Measurements from ENCODE around the gene PDCD1. TPM values are rescaled to one million over a fixed set of nuclear protein-coding genes. Genes with fewer than 3 reads are reported as not detected.

Gene PDCD1
- total and polyA plus RNA-seq, 10 of the 15 experiments (the other 5 are each of a cell fraction or from before 2014, with no cell fraction given) = 0.62 to 6.4 (median 2.9) TPM; not detected in 2

DNA sequence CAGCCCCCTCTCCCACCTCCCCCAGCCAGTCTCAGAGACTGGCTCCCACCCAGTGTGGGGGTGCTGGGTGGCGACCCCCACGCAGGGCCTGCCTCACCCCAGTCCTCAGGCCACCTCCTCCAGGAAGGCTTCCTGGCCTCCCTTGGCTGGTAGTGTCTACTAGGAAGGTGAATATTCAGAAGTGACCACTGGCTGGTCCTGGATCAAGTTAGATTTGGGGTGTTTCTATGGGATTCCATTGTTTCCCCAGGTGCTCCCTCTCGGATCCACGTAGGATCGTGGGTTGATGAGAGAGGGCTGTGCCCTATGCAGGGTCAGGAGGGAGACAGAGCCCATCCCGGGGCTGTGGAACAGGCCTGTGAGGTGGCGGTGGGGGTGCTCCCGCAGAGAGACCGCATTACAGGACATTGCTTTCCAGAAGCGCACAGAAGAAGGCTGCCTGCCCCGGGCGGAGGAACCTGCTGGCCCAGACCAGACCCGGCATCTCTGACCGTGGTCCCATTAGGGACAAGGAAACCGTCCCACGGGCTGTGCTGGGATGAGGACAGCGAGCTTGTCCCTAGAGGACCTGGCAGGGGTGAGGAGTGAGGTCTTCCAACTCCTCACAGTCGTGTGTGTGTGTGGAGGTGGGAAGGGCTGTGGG, 3.3 kb downstream of the PDCD1 start:
- peaks cover 7% of the 10 kb centered on the region for H3K79me2 ChIP-seq (ENCODE audit: control insufficient read depth, insufficient read depth, low read length)
- RAD21 ChIA-PET (ENCODE audit: unreplicated experiment) = no interaction called here
- POLR2A ChIA-PET = no interaction called here
- no TSS peak for BruUV-seq (replicated peaks)
- CTCF ChIA-PET = no interaction called here
- no peak overlapping the region for H3K4me2 ChIP-seq (ENCODE audit: control insufficient read depth, insufficient read depth)
- intact Hi-C loops (cut with micrococcal nuclease; ENCODE audit: unreplicated experiment) (no loop called here), in situ Hi-C loops (cut with MboI) (no loop called here)
- H3K4me3 ChIP-seq = no peak overlapping the region
- FAIRE-seq (no peak), ATAC-seq (no peak), DNase-seq (ENCODE audit: low read depth, low spot score) (no peak)
- no peaks in the 10 kb centered on the region for H3K9me3 ChIP-seq (replicated peaks; ENCODE audit: control insufficient read depth, insufficient read depth, low read length)
- H4K20me1 ChIP-seq (ENCODE audit: control insufficient read depth, insufficient read depth) = no peaks in the 10 kb centered on the region
- no peaks in the 10 kb centered on the region for H3K36me3 ChIP-seq (ENCODE audit: control insufficient read depth in 2 of 2, insufficient read depth in 2 of 2, low read length in 1 of 2)
- no peak overlapping the region for H3K9ac ChIP-seq (ENCODE audit: control insufficient read depth, insufficient read depth, low read length)
- WGBS (ENCODE audit: insufficient coverage, insufficient replicate concordance, low lambda C conversion rate, missing lambda C conversion rate) = 68% methylated on average over 18 of the region's 18 CpGs
- SMC1A ChIA-PET (ENCODE audit: uncharacterized antibody, unreplicated experiment) = no interaction called here
- no peaks in the 10 kb centered on the region for H3K27me3 ChIP-seq (replicated peaks in 1 of 2; ENCODE audit: control insufficient read depth in 2 of 2, insufficient read depth in 2 of 2, low read length in 1 of 2)
- no peak overlapping the region for H2AFZ ChIP-seq (ENCODE audit: control insufficient read depth, low read depth, low read length)
- H3K4me1 ChIP-seq (ENCODE audit: control insufficient read depth, insufficient read depth, low read length) = peaks cover 17% of the 10 kb centered on the region
- H3K27ac ChIP-seq (ENCODE audit: control insufficient read depth, insufficient read depth) = no peak overlapping the region
- no peak for TF ChIP-seq SP1 (IDR thresholded peaks at IDR 0.05; ENCODE audit: low read depth, low read length)
- no peak for TF ChIP-seq SIX5 (IDR thresholded peaks at IDR 0.05; ENCODE audit: low read depth, low read length, severe bottlenecking)
- TF ChIP-seq HDAC2 (IDR thresholded peaks at IDR 0.05) = no peak
- TF ChIP-seq SUPT20H (IDR thresholded peaks at IDR 0.05; ENCODE audit: borderline replicate concordance, control insufficient read depth, low read depth, low read length) = no peak

DNA sequence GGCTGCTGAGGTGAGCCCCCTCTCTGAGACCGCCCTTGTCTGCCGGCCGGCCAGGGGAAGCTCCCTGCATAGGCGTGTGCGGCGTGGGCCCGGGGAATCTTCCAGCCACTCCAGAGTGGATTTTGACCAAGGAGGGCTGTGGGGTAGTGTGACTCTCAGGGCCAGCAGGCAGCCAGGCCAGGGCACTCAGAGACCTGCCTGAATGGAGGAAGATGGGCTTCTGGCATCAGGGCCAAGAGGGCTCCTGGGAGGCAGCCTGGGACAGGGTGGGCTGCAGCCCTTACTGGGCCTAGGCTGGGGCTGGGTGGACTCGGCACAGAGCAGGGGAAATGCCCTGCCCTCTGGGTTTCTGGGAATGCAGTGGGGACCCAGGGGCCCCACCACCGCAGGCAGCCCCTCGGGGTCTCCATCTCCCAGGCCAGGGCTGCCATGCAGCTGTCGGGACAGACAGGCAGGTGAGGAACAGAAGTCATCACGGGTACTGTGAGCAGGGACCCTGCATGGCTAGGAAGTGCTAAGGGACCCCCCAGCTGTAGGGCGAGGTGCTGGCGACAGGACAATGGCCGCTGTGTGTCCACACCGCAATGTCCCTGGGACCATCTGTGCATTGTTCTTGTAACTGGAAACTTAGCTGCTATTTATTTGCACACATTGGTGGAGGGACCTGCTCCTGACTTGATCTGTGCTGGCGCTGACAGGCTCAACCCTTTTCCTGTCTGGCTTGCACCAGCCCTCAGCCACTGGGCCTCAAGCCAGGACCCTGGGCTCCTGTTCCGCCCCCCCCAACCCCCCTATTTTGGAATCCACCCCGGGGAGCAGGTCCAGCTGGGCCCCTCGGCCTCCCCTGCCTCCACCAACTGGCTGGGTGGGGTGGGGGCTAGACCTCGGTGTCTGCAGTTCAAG, 4.1 kb downstream of the PDCD1 start:
- ChIA-PET CTCF (no interaction called here), SMC1A (ENCODE audit: uncharacterized antibody, unreplicated experiment) (interaction anchor here (1.1 kb wide), 1 partner anchor 18 kb away, joined by 3 read pairs; no protein-coding TSS in a partner anchor), RAD21 (ENCODE audit: unreplicated experiment) (no interaction called here), POLR2A (no interaction called here)
- Histone ChIP-seq H2AFZ (ENCODE audit: control insufficient read depth, low read depth, low read length) (no peak overlapping the region), H3K36me3 (ENCODE audit: control insufficient read depth in 2 of 2, insufficient read depth in 2 of 2, low read length in 1 of 2) (no peaks in the 10 kb centered on the region), H3K9ac (ENCODE audit: control insufficient read depth, insufficient read depth, low read length) (no peak overlapping the region), H3K79me2 (ENCODE audit: control insufficient read depth, insufficient read depth, low read length) (peaks cover 7% of the 10 kb centered on the region), H3K4me2 (ENCODE audit: control insufficient read depth, insufficient read depth) (no peak overlapping the region), H4K20me1 (ENCODE audit: control insufficient read depth, insufficient read depth) (no peaks in the 10 kb centered on the region), H3K27me3 (replicated peaks in 1 of 2; ENCODE audit: control insufficient read depth in 2 of 2, insufficient read depth in 2 of 2, low read length in 1 of 2) (no peaks in the 10 kb centered on the region), H3K9me3 (replicated peaks; ENCODE audit: control insufficient read depth, insufficient read depth, low read length) (no peaks in the 10 kb centered on the region), H3K27ac (ENCODE audit: control insufficient read depth, insufficient read depth) (no peak overlapping the region), H3K4me3 (no peak overlapping the region), H3K4me1 (ENCODE audit: control insufficient read depth, insufficient read depth, low read length) (peaks cover 10% of the 10 kb centered on the region)
- no TSS peak for BruUV-seq (replicated peaks)
- DNase-seq (ENCODE audit: low read depth, low spot score) = no peak
- 58% methylated on average over 20 of the region's 21 CpGs for WGBS (ENCODE audit: insufficient coverage, insufficient replicate concordance, low lambda C conversion rate, missing lambda C conversion rate)
- no peak for ATAC-seq
- in situ Hi-C loops (cut with MboI) = no loop called here
- intact Hi-C loops (cut with micrococcal nuclease; ENCODE audit: unreplicated experiment) = no loop called here
- FAIRE-seq = no peak
- no peak for TF ChIP-seq BMI1 (IDR thresholded peaks at IDR 0.05; ENCODE audit: borderline replicate concordance)
- TF ChIP-seq, protein P1, sequence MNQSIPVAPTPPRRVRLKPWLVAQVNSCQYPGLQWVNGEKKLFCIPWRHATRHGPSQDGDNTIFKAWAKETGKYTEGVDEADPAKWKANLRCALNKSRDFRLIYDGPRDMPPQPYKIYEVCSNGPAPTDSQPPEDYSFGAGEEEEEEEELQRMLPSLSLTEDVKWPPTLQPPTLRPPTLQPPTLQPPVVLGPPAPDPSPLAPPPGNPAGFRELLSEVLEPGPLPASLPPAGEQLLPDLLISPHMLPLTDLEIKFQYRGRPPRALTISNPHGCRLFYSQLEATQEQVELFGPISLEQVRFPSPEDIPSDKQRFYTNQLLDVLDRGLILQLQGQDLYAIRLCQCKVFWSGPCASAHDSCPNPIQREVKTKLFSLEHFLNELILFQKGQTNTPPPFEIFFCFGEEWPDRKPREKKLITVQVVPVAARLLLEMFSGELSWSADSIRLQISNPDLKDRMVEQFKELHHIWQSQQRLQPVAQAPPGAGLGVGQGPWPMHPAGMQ (IDR thresholded peaks at IDR 0.05; ENCODE audit: borderline replicate concordance) = no peak
- TF ChIP-seq ZNF622 (IDR thresholded peaks at IDR 0.05) = no peak
- TF ChIP-seq, protein P2, sequence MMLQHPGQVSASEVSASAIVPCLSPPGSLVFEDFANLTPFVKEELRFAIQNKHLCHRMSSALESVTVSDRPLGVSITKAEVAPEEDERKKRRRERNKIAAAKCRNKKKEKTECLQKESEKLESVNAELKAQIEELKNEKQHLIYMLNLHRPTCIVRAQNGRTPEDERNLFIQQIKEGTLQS (IDR thresholded peaks at IDR 0.05; ENCODE audit: borderline replicate concordance, extremely low read depth, low read depth, low read length) = no peak
- TF ChIP-seq TBL1XR1 (IDR thresholded peaks at IDR 0.05; ENCODE audit: low read depth, low read length) = no peak
- no peak for TF ChIP-seq SREBF1 (IDR thresholded peaks at IDR 0.05; ENCODE audit: low read length)
